ENCODE measurements around the gene BTBD2.

BTBD2 gene

DNA sequence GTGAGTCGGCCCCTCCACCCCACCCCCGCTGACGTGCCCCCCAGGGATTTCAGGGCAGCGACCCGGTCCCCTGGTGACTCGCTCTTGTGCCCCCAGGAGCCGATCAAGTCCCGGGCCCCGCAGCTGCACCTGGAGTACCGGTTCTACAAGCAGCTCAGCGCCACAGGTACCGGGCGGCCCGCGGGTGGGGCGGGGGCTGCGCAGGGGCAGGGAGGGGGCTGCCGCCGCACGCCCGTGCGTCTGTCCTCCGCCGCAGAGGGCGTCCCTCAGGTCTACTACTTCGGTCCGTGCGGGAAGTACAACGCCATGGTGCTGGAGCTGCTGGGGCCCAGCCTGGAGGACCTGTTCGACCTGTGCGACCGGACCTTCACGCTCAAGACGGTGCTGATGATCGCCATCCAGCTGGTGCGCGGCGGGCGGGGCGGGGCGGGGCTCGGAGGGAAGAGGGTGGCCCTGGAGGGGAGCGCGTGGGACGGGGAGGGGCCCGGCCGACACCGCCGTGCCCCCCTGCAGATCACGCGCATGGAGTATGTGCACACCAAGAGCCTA, 37.1 kb downstream of the BTBD2 start:
- Histone ChIP-seq H3K27ac (no peak overlapping the region), H3K36me3 (peaks cover 93% of the 10 kb centered on the region), H3K9ac (no peak overlapping the region), H3K27me3 (no peaks in the 10 kb centered on the region), H3K9me3 (no peaks in the 10 kb centered on the region), H3K4me3 (no peak overlapping the region), H3K4me1 (0 out of 2 replicates have a peak, but pooled peaks cover 7% of the 10 kb centered on the region), H3K4me2 (no peak overlapping the region), H4K20me1 (peaks cover 60% of the 10 kb centered on the region)
- TF ChIP-seq Cebpa-rat (IDR thresholded peaks at IDR 0.05) = no peak

- no peak for TF ChIP-seq Cebpa-rat (IDR thresholded peaks at IDR 0.05)
- H3K36me3 ChIP-seq = peaks cover 90% of the 10 kb centered on the region
- no peak overlapping the region for H3K27ac ChIP-seq
- H3K9ac ChIP-seq = no peak overlapping the region
- H3K9me3 ChIP-seq = no peaks in the 10 kb centered on the region
- H3K4me3 ChIP-seq = no peak overlapping the region
- peaks cover 72% of the 10 kb centered on the region for H4K20me1 ChIP-seq
- H3K4me2 ChIP-seq = no peak overlapping the region
- no peaks in the 10 kb centered on the region for H3K27me3 ChIP-seq
- H3K4me1 ChIP-seq = 0 out of 2 replicates have a peak, but pooled peaks cover 7% of the 10 kb centered on the region
Measured at GRCh38 chr19:1977120-1977519, 38.4 kb downstream of the BTBD2 start.

DNA sequence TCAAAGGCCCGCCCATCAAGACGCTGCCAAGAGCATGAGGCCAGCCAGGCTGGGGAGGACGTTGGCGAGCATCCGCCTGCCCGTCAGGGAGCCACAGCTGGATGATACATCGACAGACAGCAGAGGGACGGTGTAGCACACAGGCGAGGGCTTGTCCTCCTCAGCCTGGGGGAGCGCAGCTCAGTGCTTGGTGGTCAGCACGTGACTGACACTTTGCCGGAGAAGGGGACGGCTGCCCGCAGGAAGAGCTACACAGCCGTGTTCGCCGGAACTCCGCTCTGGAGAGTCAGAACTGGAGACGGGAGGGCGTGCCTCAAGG, 40.4 kb downstream of the BTBD2 start:
- peaks cover 80% of the 10 kb centered on the region for H4K20me1 ChIP-seq
- H3K9me3 ChIP-seq = no peaks in the 10 kb centered on the region
- TF ChIP-seq Cebpa-rat (IDR thresholded peaks at IDR 0.05) = no peak
- H3K27me3 ChIP-seq = no peaks in the 10 kb centered on the region
- no peak overlapping the region for H3K4me3 ChIP-seq
- H3K4me2 ChIP-seq = no peak overlapping the region
- H3K36me3 ChIP-seq = peaks cover 88% of the 10 kb centered on the region
- no peak overlapping the region for H3K9ac ChIP-seq
- H3K27ac ChIP-seq = no peak overlapping the region
- 0 out of 2 replicates have a peak, but pooled peaks cover 5% of the 10 kb centered on the region for H3K4me1 ChIP-seq

DNA sequence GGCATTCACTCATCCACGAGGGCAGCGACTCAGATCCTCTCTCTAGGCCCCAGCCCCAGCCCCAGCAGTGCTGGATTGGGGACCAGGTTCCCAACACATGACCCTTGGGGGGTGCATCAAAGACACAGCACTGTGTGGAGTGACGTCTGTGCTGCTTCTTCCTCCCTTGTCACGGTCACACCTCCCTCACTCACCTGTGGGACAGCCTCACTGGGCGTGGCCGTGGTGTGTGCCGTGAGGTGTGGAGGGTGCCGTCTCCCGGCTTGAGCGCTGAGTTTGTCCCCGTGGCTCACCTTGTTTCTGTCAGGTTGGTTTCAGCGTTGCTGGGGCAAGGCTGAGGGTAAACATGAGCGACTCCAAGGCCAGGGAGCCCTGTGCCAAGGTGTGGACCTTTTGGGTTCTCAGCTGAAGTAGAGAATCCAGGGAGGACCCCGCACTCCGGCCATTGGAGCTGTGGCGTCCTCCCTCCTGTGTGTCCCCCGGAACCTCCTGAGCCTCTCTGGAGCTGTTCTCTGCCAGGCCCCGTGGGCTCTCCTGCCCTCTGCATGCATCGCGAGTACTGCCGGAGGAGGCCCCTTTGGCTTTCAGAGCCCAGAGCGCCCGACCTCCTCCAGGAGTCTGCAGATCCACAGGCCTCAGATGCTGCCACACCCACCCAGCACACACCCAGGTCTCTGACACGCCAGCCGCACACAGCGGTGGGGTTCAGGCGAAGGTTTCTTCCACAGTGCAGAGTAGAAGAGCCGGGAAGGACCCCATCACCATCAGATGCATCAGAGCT, 40.9 kb downstream of the BTBD2 start:
- no peak overlapping the region for H3K4me3 ChIP-seq
- 0 out of 2 replicates have a peak, but pooled peaks cover 5% of the 10 kb centered on the region for H3K4me1 ChIP-seq
- H3K27ac ChIP-seq = no peak overlapping the region
- no peak overlapping the region for H3K4me2 ChIP-seq
- peaks cover 88% of the 10 kb centered on the region for H3K36me3 ChIP-seq
- no peak overlapping the region for H3K9ac ChIP-seq
- H4K20me1 ChIP-seq = peaks cover 85% of the 10 kb centered on the region
- TF ChIP-seq Cebpa-rat (IDR thresholded peaks at IDR 0.05) = no peak
- H3K9me3 ChIP-seq = no peaks in the 10 kb centered on the region
- H3K27me3 ChIP-seq = no peaks in the 10 kb centered on the region

DNA sequence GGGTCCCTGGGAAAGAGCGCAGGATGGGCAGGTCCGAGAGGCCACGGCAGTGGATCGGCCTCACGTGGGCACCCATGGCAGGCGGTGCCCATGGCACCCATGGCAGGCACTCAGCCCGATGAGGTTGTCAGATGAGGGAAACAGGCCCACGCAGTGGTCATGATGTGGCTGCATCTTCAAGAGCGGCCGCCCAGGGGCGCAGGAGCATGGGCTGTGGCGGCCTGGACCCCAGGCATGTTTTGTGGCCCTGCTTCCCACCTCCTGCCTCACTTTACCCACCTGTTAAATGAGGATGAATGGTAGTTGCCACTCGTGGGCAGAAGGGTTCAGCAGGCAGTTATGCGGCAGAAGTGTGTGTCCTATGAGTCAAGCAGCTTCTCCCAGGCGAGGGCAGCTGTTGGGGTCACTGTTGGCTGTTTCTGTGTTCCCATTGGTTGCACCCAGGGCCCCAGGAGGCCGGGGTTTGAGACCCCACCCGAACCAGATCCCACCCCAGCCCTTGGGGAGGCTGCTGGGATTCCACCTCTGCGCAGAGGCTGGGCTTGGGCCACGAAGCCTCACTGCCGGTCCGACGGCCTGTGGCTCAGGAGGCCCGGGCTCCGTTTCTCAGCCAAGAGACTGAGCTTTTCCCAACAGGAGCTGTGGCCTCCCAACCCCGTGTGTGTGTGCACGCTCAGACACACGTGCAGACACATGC, 44.6 kb downstream of the BTBD2 start:
- H3K27me3 ChIP-seq = no peaks in the 10 kb centered on the region
- H3K4me1 ChIP-seq = peaks cover 25% of the 10 kb centered on the region
- H3K36me3 ChIP-seq = peaks cover 70% of the 10 kb centered on the region
- no peak for TF ChIP-seq Cebpa-rat (IDR thresholded peaks at IDR 0.05)
- H3K4me3 ChIP-seq = no peak overlapping the region
- H3K9me3 ChIP-seq = no peaks in the 10 kb centered on the region
- H4K20me1 ChIP-seq = peaks cover 96% of the 10 kb centered on the region
- no peak overlapping the region for H3K27ac ChIP-seq
- no peak overlapping the region for H3K4me2 ChIP-seq
- H3K9ac ChIP-seq = no peak overlapping the region

DNA sequence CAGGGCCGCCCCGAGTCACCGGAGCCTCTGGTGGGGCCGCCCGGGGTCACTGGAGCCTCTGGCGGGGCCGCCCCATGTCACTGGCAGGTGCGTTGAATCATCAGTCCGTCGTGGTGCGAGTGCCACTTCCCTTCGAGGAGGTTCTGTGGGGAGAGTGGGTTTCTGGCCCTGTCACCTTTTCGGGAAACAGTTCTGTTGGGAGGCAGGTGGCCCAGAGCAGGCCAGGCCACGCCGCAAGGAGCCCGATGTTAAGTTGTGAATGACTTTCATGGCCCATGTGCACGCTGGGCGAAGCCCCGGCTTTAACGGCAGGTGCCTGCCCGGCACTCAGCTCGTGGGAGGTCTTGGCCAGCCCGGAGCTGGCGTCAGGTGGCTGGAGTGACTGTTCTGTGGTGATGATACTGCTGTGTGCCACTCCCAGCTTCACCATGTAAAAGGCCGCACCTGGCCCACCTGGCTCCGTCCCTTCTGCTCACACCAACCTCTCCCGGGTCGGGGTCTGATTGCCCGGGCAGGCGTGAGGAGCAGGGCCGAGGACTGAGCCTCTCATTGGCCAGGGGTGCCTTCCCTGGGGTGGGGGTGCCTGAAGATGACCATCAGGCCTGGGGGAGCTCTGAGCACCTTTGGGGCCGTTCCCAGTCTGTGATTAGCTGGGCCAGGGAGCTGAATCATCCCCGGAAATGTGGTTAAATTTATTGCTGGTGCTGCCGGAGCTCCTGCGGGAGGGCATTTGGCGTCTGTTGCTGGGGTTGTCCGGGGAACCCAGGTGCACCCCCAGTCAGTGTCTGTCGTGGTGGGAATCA, 45.3 kb downstream of the BTBD2 start:
- H3K9ac ChIP-seq = no peak overlapping the region

DNA sequence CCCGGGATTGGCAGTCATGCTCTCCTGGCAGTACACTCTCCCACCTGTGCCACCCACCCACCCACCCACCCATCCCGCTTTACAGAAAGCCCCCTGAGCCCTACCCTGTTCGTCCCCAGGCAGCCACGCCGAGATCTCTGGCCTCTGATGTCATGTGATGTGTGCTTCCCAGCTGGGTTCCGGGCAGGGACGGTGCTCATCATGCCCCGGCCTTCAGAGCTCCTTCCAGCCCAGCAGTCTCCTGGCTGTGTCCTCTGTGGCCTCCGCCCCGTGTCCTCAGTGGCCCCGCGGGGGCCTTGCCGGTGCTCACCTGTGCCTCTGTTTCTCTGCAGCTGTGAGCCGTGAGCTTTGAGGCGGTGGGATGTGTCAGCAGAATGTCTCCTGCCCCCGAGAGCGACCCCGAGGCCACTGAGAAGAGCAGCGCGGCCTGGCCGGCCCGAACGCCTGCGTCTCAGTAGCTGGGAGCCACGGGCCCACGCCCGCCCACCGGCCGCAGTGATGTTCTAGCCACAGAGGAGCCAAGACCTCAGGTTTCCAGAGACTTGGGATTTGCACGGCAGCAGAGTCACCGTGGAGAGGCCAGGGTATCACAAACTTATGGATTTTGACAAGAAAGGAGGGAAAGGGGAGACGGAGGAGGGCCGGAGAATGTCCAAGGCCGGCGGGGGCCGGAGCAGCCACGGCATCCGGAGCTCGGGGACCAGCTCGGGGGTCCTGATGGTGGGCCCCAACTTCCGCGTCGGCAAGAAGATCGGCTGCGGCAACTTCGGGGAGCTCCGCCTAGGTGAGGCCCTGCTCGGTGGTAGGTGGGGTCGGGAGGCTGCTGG, 46.1 kb downstream of the BTBD2 start:
- peaks cover 94% of the 10 kb centered on the region for H4K20me1 ChIP-seq
- peaks cover 40% of the 10 kb centered on the region for H3K4me1 ChIP-seq
- H3K9ac ChIP-seq = no peak overlapping the region
- H3K4me3 ChIP-seq = no peak overlapping the region
- no peak overlapping the region for H3K4me2 ChIP-seq
- no peak overlapping the region for H3K27ac ChIP-seq
- TF ChIP-seq Cebpa-rat (IDR thresholded peaks at IDR 0.05) = no peak
- no peaks in the 10 kb centered on the region for H3K9me3 ChIP-seq
- H3K27me3 ChIP-seq = no peaks in the 10 kb centered on the region
- H3K36me3 ChIP-seq = peaks cover 64% of the 10 kb centered on the region

More for the DNA sequence above, 45.3 kb downstream of the BTBD2 start:
- Histone ChIP-seq H4K20me1 (peaks cover 96% of the 10 kb centered on the region), H3K4me1 (peaks cover 32% of the 10 kb centered on the region), H3K27ac (no peak overlapping the region), H3K36me3 (peaks cover 68% of the 10 kb centered on the region), H3K27me3 (no peaks in the 10 kb centered on the region), H3K4me3 (no peak overlapping the region), H3K4me2 (no peak overlapping the region), H3K9me3 (no peaks in the 10 kb centered on the region)
- TF ChIP-seq Cebpa-rat (IDR thresholded peaks at IDR 0.05) = no peak

- Histone ChIP-seq H3K27ac (no peak overlapping the region), H3K27me3 (no peaks in the 10 kb centered on the region), H3K4me1 (peaks cover 47% of the 10 kb centered on the region), H3K9me3 (no peaks in the 10 kb centered on the region), H3K4me2 (no peak overlapping the region), H3K4me3 (no peak overlapping the region), H3K9ac (no peak overlapping the region), H4K20me1 (peaks cover 94% of the 10 kb centered on the region), H3K36me3 (peaks cover 61% of the 10 kb centered on the region)
- no peak for TF ChIP-seq Cebpa-rat (IDR thresholded peaks at IDR 0.05)
Measured at GRCh38 chr19:1968279-1969175, 47.0 kb downstream of the BTBD2 start.

Measured in BLaER1 (cell line).